Measurements from ENCODE around the gene MPP1.

MPP1 gene

GRCh38 chrX:154775419-154776349, 29.6 kb downstream of the MPP1 start:
- no peak for DNase-seq (ENCODE audit: low read depth)

- DNase-seq (ENCODE audit: low read depth): no peak
These were observed 30.7 kb downstream of the MPP1 start for GRCh38 chrX:154774622-154775021.

GRCh38 chrX:154762537-154763296, 42.6 kb downstream of the MPP1 start, which contains the start of gene DKC1:
Gene DKC1 (plus strand): TSS chrX:154762864. CDS start chrX:154762966, 102 bp downstream.
- DNase-seq (ENCODE audit: low read depth): peak; percentile 83

- DNase-seq (ENCODE audit: low read depth): no peak
These were observed 43.2 kb downstream of the MPP1 start for GRCh38 chrX:154761977-154762536.

GRCh38 chrX:154758696-154759095, 46.6 kb downstream of the MPP1 start:
- DNase-seq (ENCODE audit: low read depth): no peak

GRCh38 chrX:154751669-154752271, 53.5 kb downstream of the MPP1 start:
- no peak for DNase-seq (ENCODE audit: low read depth)

- DNase-seq (ENCODE audit: low read depth): no peak
These were observed 54.0 kb downstream of the MPP1 start for GRCh38 chrX:154751203-154751668.

- no peak for DNase-seq (ENCODE audit: low read depth)
These were observed 54.7 kb downstream of the MPP1 start, which contains the start of gene GAB3 for GRCh38 chrX:154750301-154751202. Gene GAB3 (minus strand): TSS chrX:154751077. CDS start chrX:154751025, 52 bp downstream.

- DNase-seq (ENCODE audit: low read depth): no peak
These were observed 55.4 kb downstream of the MPP1 start for GRCh38 chrX:154749856-154750255.

GRCh38 chrX:154748712-154749339, 56.5 kb downstream of the MPP1 start:
- DNase-seq (ENCODE audit: low read depth): no peak

GRCh38 chrX:154742613-154743012, 62.7 kb downstream of the MPP1 start:
- no peak for DNase-seq (ENCODE audit: low read depth)

- DNase-seq (ENCODE audit: low read depth): no peak
These were observed 65.3 kb downstream of the MPP1 start for GRCh38 chrX:154739952-154740465.

- no peak for DNase-seq (ENCODE audit: low read depth)
These were observed 67.1 kb downstream of the MPP1 start for GRCh38 chrX:154738011-154738738.

GRCh38 chrX:154737136-154737535, 68.1 kb downstream of the MPP1 start:
- DNase-seq (ENCODE audit: low read depth): no peak

GRCh38 chrX:154735695-154736393, 69.4 kb downstream of the MPP1 start:
- DNase-seq (ENCODE audit: low read depth): no peak

GRCh38 chrX:154734061-154734781, 71.1 kb downstream of the MPP1 start:
- DNase-seq (ENCODE audit: low read depth): no peak

- DNase-seq (ENCODE audit: low read depth): no peak
These were observed 72.2 kb downstream of the MPP1 start for GRCh38 chrX:154733066-154733425.

- DNase-seq (ENCODE audit: low read depth): no peak
These were observed 72.7 kb downstream of the MPP1 start for GRCh38 chrX:154732421-154733065.
